GM18505 (cell line): Measurements from ENCODE around the gene BMAL2.

ENCODE experiments used
- ATAC-seq: cut with Tn5 transposase; IDR thresholded peaks from one replicate; pipeline ENCODE4 v1.9.1; 2021; ENCODE audit not compliant: unreplicated experiment
- POLR2A ChIP-seq: IDR thresholded peaks from 4 replicates; pipeline ENCODE4 v1.6.1; 2011; ENCODE audit warnings: borderline replicate concordance; ENCODE audit not compliant: insufficient read depth, insufficient read length; ENCODE audit errors: extremely low read depth

BMAL2 gene

DNA sequence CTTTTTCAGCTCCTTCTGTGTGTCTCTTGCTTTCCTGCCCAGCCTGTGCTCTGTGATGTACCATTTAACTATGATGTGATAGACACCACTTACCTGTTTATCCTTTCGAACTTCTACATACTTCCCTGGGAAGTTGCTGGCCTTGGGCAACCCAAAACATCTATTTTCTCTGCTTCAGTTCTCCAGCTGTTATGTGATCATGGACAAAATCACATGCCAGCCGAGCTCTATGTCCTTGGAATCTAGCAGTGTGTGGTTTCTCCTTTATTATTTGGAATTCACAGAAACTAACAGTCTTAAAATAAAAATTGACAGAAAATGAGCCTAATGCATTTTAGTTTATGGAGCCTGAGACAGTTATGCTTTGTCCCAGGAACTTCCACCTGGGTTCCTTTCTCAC is 22.9 kb downstream of the BMAL2 start:
- no peak for TF ChIP-seq POLR2A
- ATAC-seq: no peak

DNA sequence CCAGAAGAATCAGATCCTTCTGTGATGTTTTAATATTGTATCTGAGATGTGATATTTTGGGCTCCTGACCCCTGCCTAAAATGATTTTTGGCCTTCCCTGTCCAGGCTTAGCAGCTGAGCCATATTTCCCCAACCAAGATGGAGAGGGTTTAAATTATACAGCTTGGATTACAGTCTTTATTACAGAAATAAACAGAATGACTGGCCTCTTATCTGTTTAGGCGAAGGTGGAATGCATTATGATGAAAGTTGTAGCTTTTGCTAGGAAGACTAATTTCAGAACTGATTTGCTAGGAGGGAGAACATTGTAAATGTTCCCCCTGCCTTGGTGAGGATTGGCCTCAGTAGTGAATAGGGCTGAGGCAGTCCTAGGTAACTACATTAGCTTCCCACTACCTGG is 23.3 kb downstream of the BMAL2 start:
- no peak for ATAC-seq
- no peak for TF ChIP-seq POLR2A

DNA sequence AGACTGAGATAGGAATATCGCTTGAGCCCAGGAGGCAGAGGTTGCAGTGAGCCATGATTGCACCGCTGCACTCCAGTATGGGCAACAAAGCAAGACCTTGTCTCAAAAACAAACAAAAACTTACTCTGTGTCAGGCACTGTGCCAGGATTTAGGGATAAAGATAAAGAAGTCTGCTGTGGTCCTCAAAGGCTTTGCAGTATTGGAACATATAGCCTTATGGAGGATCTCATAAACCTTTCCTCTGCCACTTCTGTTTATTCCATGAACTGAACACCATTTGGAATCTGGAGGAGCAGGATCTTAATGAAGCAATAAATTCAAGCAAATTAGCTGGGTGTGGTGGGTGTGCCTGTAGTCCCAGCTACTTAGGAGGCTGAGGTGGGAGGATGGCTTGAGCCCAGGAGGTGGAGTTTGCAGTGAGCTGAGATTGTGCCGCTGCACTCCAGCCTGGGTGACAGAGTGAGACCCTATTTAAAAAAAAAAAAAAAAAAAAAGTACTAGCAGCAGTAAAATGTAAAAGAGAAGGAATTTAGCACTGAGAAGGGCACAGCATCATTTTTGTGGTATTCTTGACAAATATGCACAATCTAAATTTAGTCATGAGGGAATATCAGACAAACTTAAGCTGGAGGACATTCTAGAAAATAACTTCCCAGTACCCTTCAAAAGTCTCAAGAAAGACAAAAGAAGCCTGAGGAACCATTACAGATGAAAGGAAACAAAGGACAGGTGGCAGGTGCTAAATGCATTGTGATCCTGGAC is 27.1 kb downstream of the BMAL2 start:
- ATAC-seq: no peak
- no peak for TF ChIP-seq POLR2A

DNA sequence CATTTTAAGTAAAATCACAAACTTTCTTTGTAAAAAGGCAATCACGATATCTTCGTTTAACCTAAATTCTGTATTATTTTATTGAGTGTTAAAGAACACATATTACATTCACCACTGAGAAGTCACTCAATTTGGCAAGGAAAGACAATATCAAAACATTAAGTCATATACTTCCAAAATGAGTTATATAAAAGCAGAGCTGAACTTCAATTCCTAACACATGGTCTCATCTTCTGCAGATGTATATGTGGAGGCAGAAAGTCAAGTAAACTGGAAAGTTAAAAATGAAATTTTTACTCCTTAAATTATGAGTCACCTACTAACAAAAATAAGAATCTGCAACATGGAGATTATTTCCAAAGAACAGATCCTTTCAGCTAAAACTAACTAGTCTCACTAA is 28.7 kb downstream of the BMAL2 start:
- ATAC-seq: no peak
- TF ChIP-seq POLR2A: no peak

DNA sequence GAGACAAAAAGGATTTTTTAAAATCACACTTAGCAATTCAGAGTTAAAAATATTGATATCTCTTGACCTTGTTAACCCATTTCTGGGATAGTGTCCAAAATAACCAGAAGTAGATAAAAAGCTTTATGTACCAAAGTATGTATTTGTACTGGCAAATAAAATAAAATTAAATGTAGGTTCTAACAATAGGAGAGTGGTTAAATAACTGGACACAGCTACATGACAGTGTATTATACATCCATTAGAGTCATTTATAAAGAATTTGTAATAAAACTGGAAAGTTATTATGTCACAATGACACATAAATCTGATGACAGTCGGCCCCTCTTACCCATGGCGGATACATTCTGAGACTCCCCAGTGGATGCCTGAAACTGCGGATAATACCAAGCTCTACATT is 34.0 kb downstream of the BMAL2 start:
- no peak for TF ChIP-seq POLR2A
- no peak for ATAC-seq

DNA sequence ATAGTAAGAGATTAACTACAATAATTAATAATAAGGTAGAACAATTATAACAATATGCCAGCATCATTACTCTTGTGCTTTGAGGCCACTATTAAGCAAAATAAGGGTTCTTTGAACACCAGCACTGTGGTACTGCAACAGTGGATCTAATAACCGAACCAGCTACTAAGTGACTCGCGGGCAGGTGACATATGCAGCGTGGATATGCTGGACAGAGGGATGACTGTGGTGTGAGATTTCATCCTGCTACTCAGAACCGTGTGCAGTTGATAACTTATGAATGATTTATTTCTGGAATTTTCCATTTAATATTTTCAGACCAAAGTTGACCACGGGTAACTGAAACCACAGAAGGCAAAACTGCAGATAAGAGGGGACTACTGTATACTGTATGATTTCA is 34.4 kb downstream of the BMAL2 start:
- ATAC-seq: no peak
- TF ChIP-seq POLR2A: no peak

DNA sequence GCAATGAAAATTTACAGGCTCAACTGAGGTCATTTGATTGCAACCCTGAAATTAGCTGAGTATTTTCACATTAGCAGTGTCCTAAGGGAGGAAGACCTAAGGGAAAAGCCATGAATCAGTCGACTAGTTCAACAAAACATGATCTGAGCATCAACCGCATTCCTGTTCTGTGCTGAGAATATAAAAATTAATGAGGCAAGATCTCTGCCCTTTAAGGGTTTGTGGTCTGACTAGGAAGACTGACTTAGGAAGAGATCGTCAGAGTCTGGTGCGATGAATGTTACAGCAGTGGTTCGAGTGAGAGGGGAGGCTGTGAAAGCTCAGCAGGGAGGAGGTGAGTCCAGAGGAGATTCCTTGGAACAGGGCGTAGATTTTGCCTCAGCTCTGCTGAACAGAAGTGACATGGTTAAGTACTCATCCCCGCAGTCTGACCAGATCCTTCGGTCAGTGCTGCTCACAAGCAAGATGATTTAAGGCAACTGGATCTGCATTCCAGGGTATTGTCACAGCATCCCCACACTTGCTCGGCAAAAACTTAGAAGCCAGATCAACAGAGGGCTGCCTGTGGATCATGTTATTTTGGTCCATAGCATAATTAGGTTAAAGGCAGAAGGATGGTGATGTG is 49.6 kb downstream of the BMAL2 start:
- ATAC-seq: no peak
- TF ChIP-seq POLR2A: no peak
